Stimulated activated CD4-positive, alpha-beta T cell treated with anti-CD3 and anti-CD28 coated beads, Interleukin-12 subunit alpha, Interleukin-12 subunit beta, amount 100 ng/mL, for 4 hours (primary cell): Measurements from ENCODE around the gene PRKCZ.

ENCODE experiments used
- DNase-seq: peaks from one replicate; pipeline ENCODE4 v3.0.0-alpha.2; 2020

Gene PRKCZ

GRCh38 chr1:2067981-2068380 is 17.8 kb downstream of the PRKCZ start:
- DNase-seq, result no peak

- no peak for DNase-seq
Observed at GRCh38 chr1:2068951-2069350, 18.7 kb downstream of the PRKCZ start.

GRCh38 chr1:2070016-2070415 is 19.8 kb downstream of the PRKCZ start:
- no peak for DNase-seq

- DNase-seq, result no peak
Observed at GRCh38 chr1:2070800-2071530, 20.8 kb downstream of the PRKCZ start.

GRCh38 chr1:2072109-2072806 is 22.0 kb downstream of the PRKCZ start:
- no peak for DNase-seq

- DNase-seq, result no peak
Observed at GRCh38 chr1:2072891-2073290, 22.7 kb downstream of the PRKCZ start.

GRCh38 chr1:2073382-2074230 is 23.4 kb downstream of the PRKCZ start:
- no peak for DNase-seq

GRCh38 chr1:2074396-2074795 is 24.2 kb downstream of the PRKCZ start:
- DNase-seq, result no peak

- DNase-seq, result no peak
Observed at GRCh38 chr1:2074944-2075740, 24.9 kb downstream of the PRKCZ start.

GRCh38 chr1:2076826-2077225 is 26.6 kb downstream of the PRKCZ start:
- no peak for DNase-seq

- no peak for DNase-seq
Observed at GRCh38 chr1:2078170-2078569, 28.0 kb downstream of the PRKCZ start.

- no peak for DNase-seq
Observed at GRCh38 chr1:2079396-2080085, 29.3 kb downstream of the PRKCZ start.

- DNase-seq, result no peak
Observed at GRCh38 chr1:2080140-2080539, 29.9 kb downstream of the PRKCZ start.

- no peak for DNase-seq
Observed at GRCh38 chr1:2080884-2081283, 30.7 kb downstream of the PRKCZ start.

- DNase-seq, result no peak
Observed at GRCh38 chr1:2081326-2081885, 31.2 kb downstream of the PRKCZ start.

GRCh38 chr1:2082064-2082463 is 31.9 kb downstream of the PRKCZ start:
- no peak for DNase-seq

- no peak for DNase-seq
Observed at GRCh38 chr1:2083666-2084065, 33.5 kb downstream of the PRKCZ start.

GRCh38 chr1:2084306-2084705 is 34.1 kb downstream of the PRKCZ start:
- no peak for DNase-seq

- DNase-seq, result no peak
Observed at GRCh38 chr1:2085080-2085479, 34.9 kb downstream of the PRKCZ start.

- DNase-seq, result no peak
Observed at GRCh38 chr1:2086446-2087078, 36.4 kb downstream of the PRKCZ start.

- no peak for DNase-seq
Observed at GRCh38 chr1:2087766-2088165, 37.6 kb downstream of the PRKCZ start.
